Tibial nerve (tissue), 4 donors: ENCODE measurements around the gene BCL2.

Experiments
- CTCF ChIP-seq, 5 experiments: fragments of 200-600 bp in 3 of 5; fragments of 450-650 bp in 2 of 5; sonication (generic) in 3 of 5; IDR thresholded peaks; one replicate each; pipeline ENCODE4 v1.5.1; 2016 to 2019; ENCODE audit warnings: antibody characterized with exemption in 5 of 5, mild to moderate bottlenecking in 3 of 5, moderate library complexity in 2 of 5
- EP300 ChIP-seq, 2 donors: sonication (generic); formaldehyde crosslinking; IDR thresholded peaks; one replicate each; pipeline ENCODE4 v1.6.1; 2017; ENCODE audit warnings: antibody characterized with exemption in 2 of 2, mild to moderate bottlenecking in 1 of 2
- POLR2A ChIP-seq, 2 donors: fragments of 450-650 bp; IDR thresholded peaks; one replicate each; pipeline ENCODE4 v1.6.1; 2017; ENCODE audit warnings: antibody characterized with exemption in 2 of 2, mild to moderate bottlenecking in 2 of 2, moderate library complexity in 2 of 2

GRCh38 chr18:63173983-63174382 lies 145.6 kb downstream of the BCL2 start:
- TF ChIP-seq CTCF (IDR thresholded peaks at IDR 0.05) (no peak), EP300 (IDR thresholded peaks at IDR 0.05) (no peak), POLR2A (IDR thresholded peaks at IDR 0.05) (no peak)
